Peyer's patch (tissue), 4 donors: ENCODE data around the gene TSSK2. TPM values are rescaled to one million over a fixed set of nuclear protein-coding genes. Genes with fewer than 3 reads are reported as not detected.

Source experiments
- DNase-seq, 3 donors: peaks; one replicate each; pipeline ENCODE4 v3.0.0-alpha.2; 2017 to 2019
- H3K27ac ChIP-seq, 4 donors: fragments of 200-600 bp; sonication (generic); one replicate each; pipeline ENCODE4 v1.5.1; 2016 to 2019
- H3K27me3 ChIP-seq, 2 donors: fragments of 200-600 bp; sonication (generic); one replicate each; pipeline ENCODE4 v1.5.1; 2019
- H3K36me3 ChIP-seq, 3 donors: fragments of 200-600 bp; sonication (generic); one replicate each; pipeline ENCODE4 v1.5.1; 2016 to 2019
- H3K4me1 ChIP-seq, 4 donors: fragments of 200-600 bp; sonication (generic); one replicate each; pipeline ENCODE4 v1.5.1; 2016 to 2019
- H3K4me3 ChIP-seq, 4 donors: fragments of 200-600 bp; sonication (generic); 1 replicate in 3 of 4; 2 replicates in 1 of 4; pipeline ENCODE4 v1.5.1; 2016 to 2019; ENCODE audit warnings: mild to moderate bottlenecking in 1 of 4
- H3K9me3 ChIP-seq, 4 donors: fragments of 200-600 bp; sonication (generic); one replicate each; pipeline ENCODE4 v1.5.1; 2016 to 2019; ENCODE audit warnings: mild to moderate bottlenecking in 1 of 4
- CTCF ChIP-seq, 6 experiments: fragments of 450-650 bp in 4 of 6; fragments of 200-600 bp in 2 of 6; sonication (generic) in 1 of 6; IDR thresholded peaks; one replicate each; pipeline ENCODE4 v1.5.1; 2017 to 2019; ENCODE audit warnings: antibody characterized with exemption in 6 of 6, mild to moderate bottlenecking in 3 of 6, moderate library complexity in 1 of 6
- POLR2A ChIP-seq, 2 donors: fragments of 450-650 bp; IDR thresholded peaks; one replicate each; pipeline ENCODE4 v1.5.1; 2017; ENCODE audit warnings: antibody characterized with exemption in 2 of 2, mild to moderate bottlenecking in 2 of 2, moderate library complexity in 2 of 2
- total RNA-seq, 4 donors: library from RNA; depleted of rRNA; stranded (reverse); fragments of >200 nt; gene quantifications; one replicate each; pipeline ENCODE4 v1.1.0, GENCODE V29; 2016

Gene TSSK2
- total RNA-seq, 4 donors from 2014 or later: 0.85 TPM; not detected in 3

GRCh38 chr22:19175026-19175601 is 44.0 kb downstream of the TSSK2 start:
- Histone ChIP-seq H3K27me3 (peaks cover 0 to under 1% of the 10 kb centered on the region in 2 donors), H3K4me1 (peaks cover 0 to 64% (median 46%) of the 10 kb centered on the region in 4 donors), H3K4me3 (no peak overlapping the region), H3K27ac (peak overlapping the region in 3 of 4 donors; percentile 13 to 60 (median 36)), H3K36me3 (peaks cover 0 to 15% (median 0%) of the 10 kb centered on the region in 3 donors), H3K9me3 (no peaks in the 10 kb centered on the region)
- no peak for DNase-seq
- TF ChIP-seq POLR2A (IDR thresholded peaks at IDR 0.05) (no peak), CTCF (IDR thresholded peaks at IDR 0.05) (no peak)

- no peak for DNase-seq
- no peaks in the 10 kb centered on the region for H3K9me3 ChIP-seq
- no peak overlapping the region for H3K27ac ChIP-seq
- H3K36me3 ChIP-seq: peaks cover 0 to 15% (median 0%) of the 10 kb centered on the region in 3 donors
- H3K27me3 ChIP-seq: no peaks in the 10 kb centered on the region
- H3K4me3 ChIP-seq: no peak overlapping the region
- peaks cover 0 to 60% (median 44%) of the 10 kb centered on the region in 4 donors for H3K4me1 ChIP-seq
- TF ChIP-seq CTCF (IDR thresholded peaks at IDR 0.05) (no peak), POLR2A (IDR thresholded peaks at IDR 0.05) (no peak)
Observed at GRCh38 chr22:19175602-19176174, 44.6 kb downstream of the TSSK2 start.

GRCh38 chr22:19176175-19176643 is 45.1 kb downstream of the TSSK2 start:
- Histone ChIP-seq H3K4me1 (peaks cover 0 to 58% (median 40%) of the 10 kb centered on the region in 4 donors), H3K9me3 (no peaks in the 10 kb centered on the region), H3K4me3 (no peak overlapping the region), H3K36me3 (peaks cover 0 to 15% (median 0%) of the 10 kb centered on the region in 3 donors), H3K27ac (no peak overlapping the region), H3K27me3 (no peaks in the 10 kb centered on the region)
- no peak for DNase-seq
- TF ChIP-seq POLR2A (IDR thresholded peaks at IDR 0.05) (no peak), CTCF (IDR thresholded peaks at IDR 0.05) (no peak)

GRCh38 chr22:19176732-19177131 is 45.6 kb downstream of the TSSK2 start:
- H3K27me3 ChIP-seq: no peaks in the 10 kb centered on the region
- no peaks in the 10 kb centered on the region for H3K9me3 ChIP-seq
- peaks cover 0 to 15% (median 0%) of the 10 kb centered on the region in 3 donors for H3K36me3 ChIP-seq
- TF ChIP-seq POLR2A (IDR thresholded peaks at IDR 0.05) (peak in 1 of 2 donors; percentile 4), CTCF (IDR thresholded peaks at IDR 0.05) (no peak)
- peak overlapping the region in 2 of 4 donors; percentile 96 to 100 for H3K4me3 ChIP-seq
- DNase-seq: no peak
- peak overlapping the region in 3 of 4 donors; percentile 94 to 100 (median 95) for H3K27ac ChIP-seq
- peaks cover 0 to 57% (median 39%) of the 10 kb centered on the region in 4 donors for H3K4me1 ChIP-seq

GRCh38 chr22:19177164-19178064 is 46.3 kb downstream of the TSSK2 start:
- no peak for DNase-seq
- no peaks in the 10 kb centered on the region for H3K9me3 ChIP-seq
- H3K27me3 ChIP-seq: no peaks in the 10 kb centered on the region
- H3K4me1 ChIP-seq: peaks cover 0 to 50% (median 34%) of the 10 kb centered on the region in 4 donors
- peaks cover 0 to 15% (median 0%) of the 10 kb centered on the region in 3 donors for H3K36me3 ChIP-seq
- H3K27ac ChIP-seq: peak overlapping the region; percentile 90 to 100 (median 94)
- TF ChIP-seq POLR2A (IDR thresholded peaks at IDR 0.05) (peak in 1 of 2 donors; percentile 5), CTCF (IDR thresholded peaks at IDR 0.05) (no peak)
- peak overlapping the region; percentile 79 to 100 (median 97) for H3K4me3 ChIP-seq
